ENCODE data around the gene BICRAL. TPM values are rescaled to one million over a fixed set of nuclear protein-coding genes. Genes with fewer than 3 reads are reported as not detected.

BICRAL gene
- total and polyA plus RNA-seq, 2 donors (not counting 3 experiments of a cell fraction or from before 2014, with no cell fraction given), result 5.6 to 6.8 TPM

GRCh38 chr6:42756722-42757121 is 25.1 kb upstream of the BICRAL start:
- dilution Hi-C loops (cut with MboI; ENCODE audit: extremely low pct_ligation_motif_present, low sequenced_read_pairs) (no loop called here), intact Hi-C loops (cut with micrococcal nuclease) (no loop called here)
- no peaks in the 10 kb centered on the region for H4K20me1 ChIP-seq (replicated peaks; ENCODE audit: control insufficient read depth, extremely low read depth, insufficient read depth, low read length)
- H3K4me3 ChIP-seq (replicated peaks in 1 of 3; ENCODE audit: insufficient read depth in 1 of 3, low read depth in 1 of 3, low read length in 3 of 3), result no peak overlapping the region
- H3K9ac ChIP-seq (replicated peaks; ENCODE audit: extremely low read depth, insufficient read depth, low read length), result no peak overlapping the region
- no peaks in the 10 kb centered on the region for H3K27me3 ChIP-seq (ENCODE audit: control insufficient read depth in 2 of 2, insufficient read depth in 2 of 2, low read length in 2 of 2)
- H3K79me2 ChIP-seq (ENCODE audit: control insufficient read depth, insufficient read depth, low read length), result no peaks in the 10 kb centered on the region
- H2AFZ ChIP-seq (ENCODE audit: low read depth, low read length), result no peak overlapping the region
- FAIRE-seq (no peak), DNase-seq (ENCODE audit: low read depth, low spot score) (no peak)
- BruUV-seq (replicated peaks), result no TSS peak
- H3K36me3 ChIP-seq (ENCODE audit: control insufficient read depth in 2 of 2, extremely low read depth in 1 of 2, insufficient read depth in 2 of 2, low read length in 2 of 2), result no peaks in the 10 kb centered on the region
- H3K27ac ChIP-seq (ENCODE audit: insufficient read depth, low read depth, low read length), result no peak overlapping the region
- TF ChIP-seq CTCF (IDR thresholded peaks at IDR 0.05; ENCODE audit: extremely low read depth in 1 of 2, insufficient read depth in 1 of 2, low read depth in 1 of 2, low read length in 2 of 2) (no peak), EZH2 (IDR thresholded peaks at IDR 0.05; ENCODE audit: borderline replicate concordance, low read depth, low read length, severe bottlenecking) (no peak), FOS (IDR thresholded peaks at IDR 0.05; ENCODE audit: borderline replicate concordance, insufficient read depth, low read length) (no peak), MAX (IDR thresholded peaks at IDR 0.05; ENCODE audit: insufficient read depth, insufficient read length) (no peak), GATA2 (IDR thresholded peaks at IDR 0.05; ENCODE audit: insufficient read depth, insufficient read length, low read depth, low read length) (no peak), MYC (IDR thresholded peaks at IDR 0.05; ENCODE audit: low read depth, low read length) (no peak), POLR2A (IDR thresholded peaks at IDR 0.05; ENCODE audit: low read depth, low read length) (no peak), POLR2AphosphoS5 (IDR thresholded peaks at IDR 0.05; ENCODE audit: insufficient read depth, low read depth, low read length) (no peak), JUN (IDR thresholded peaks at IDR 0.05; ENCODE audit: borderline replicate concordance, insufficient read depth, insufficient read length, low read depth) (no peak)
- H3K4me1 ChIP-seq (ENCODE audit: control insufficient read depth, extremely low read depth, insufficient read depth, low read length), result no peaks in the 10 kb centered on the region
- H3K9me1 ChIP-seq (replicated peaks; ENCODE audit: control insufficient read depth, extremely low read depth, insufficient read depth, low read length), result no peaks in the 10 kb centered on the region
- H3K4me2 ChIP-seq (ENCODE audit: insufficient read depth, low read length), result no peak overlapping the region
- POLR2A ChIA-PET, result no interaction called here
- no peaks in the 10 kb centered on the region for H3K9me3 ChIP-seq (replicated peaks; ENCODE audit: control insufficient read depth, insufficient read depth, low read length)
- CTCF ChIA-PET, result no interaction called here

Data from endothelial cell of umbilical vein (primary cell).